AG08396 (cell line): ENCODE measurements around the gene TAGLN3.
A peak's percentile ranks its signal among the peaks of the same experiment; 100 is the strongest.

Experiments used
- DNase-seq: peaks from one replicate; pipeline ENCODE4 v3.0.0; 2012; ENCODE audit warnings: low spot score, mixed read lengths

Gene TAGLN3

GRCh38 chr3:111998636-111999483, at the start of gene TAGLN3:
Gene TAGLN3, plus strand, starts transcription at chr3:111998922. Its CDS starts 501 bp downstream, at chr3:111999423.
- peak; percentile 36 for DNase-seq

DNA sequence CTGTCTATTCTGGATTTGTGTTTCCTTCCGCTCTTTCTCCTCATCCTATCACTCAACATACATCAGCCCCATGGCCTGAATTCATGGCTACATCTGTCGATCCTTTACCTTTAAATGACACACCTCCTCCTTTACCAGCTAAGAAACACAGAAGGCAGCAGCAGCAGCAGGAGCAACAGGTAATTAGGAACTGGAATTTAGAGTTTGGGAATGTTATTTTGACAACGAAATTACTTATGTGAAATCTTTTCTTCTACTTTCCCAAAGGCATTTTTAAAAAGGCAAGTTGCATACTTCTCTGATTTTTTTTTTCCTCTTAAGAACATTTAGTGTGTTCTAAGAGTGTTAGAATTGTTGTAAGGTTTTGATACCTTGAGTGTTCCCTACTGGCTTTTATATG, 49.0 kb upstream of the TAGLN3 start:
- no peak for DNase-seq

- DNase-seq, result no peak
Measured at GRCh38 chr3:111951032-111951431, 47.7 kb upstream of the TAGLN3 start.

GRCh38 chr3:111952086-111952485, 46.6 kb upstream of the TAGLN3 start:
- DNase-seq, result no peak

DNA sequence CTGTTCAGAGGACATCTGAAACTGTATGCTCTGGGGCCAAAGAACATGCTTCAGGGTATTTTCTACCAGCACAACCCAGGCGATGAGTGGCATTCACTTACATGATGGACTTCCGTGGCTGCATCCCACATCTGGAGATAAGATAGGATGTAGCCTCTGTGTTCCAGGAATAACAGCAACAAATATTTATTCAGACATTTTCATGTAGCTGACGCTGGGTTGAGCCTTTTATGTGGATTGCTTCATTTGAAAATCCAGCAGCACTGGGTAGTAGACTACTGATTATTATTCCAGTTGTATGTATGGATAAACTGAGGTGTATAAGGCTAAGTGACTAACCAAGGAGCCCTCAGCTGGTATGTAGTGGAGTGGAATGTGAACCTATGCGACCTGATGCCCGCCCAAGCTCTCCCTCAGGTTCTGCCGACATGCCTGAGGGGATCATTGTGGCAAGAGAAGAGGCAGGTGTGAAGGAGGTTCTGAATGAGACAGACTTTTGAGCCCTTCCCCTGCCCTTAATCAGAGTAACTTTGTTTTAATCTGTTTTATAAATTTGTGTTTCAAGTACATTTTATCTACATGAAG, 45.8 kb upstream of the TAGLN3 start:
- no peak for DNase-seq

DNA sequence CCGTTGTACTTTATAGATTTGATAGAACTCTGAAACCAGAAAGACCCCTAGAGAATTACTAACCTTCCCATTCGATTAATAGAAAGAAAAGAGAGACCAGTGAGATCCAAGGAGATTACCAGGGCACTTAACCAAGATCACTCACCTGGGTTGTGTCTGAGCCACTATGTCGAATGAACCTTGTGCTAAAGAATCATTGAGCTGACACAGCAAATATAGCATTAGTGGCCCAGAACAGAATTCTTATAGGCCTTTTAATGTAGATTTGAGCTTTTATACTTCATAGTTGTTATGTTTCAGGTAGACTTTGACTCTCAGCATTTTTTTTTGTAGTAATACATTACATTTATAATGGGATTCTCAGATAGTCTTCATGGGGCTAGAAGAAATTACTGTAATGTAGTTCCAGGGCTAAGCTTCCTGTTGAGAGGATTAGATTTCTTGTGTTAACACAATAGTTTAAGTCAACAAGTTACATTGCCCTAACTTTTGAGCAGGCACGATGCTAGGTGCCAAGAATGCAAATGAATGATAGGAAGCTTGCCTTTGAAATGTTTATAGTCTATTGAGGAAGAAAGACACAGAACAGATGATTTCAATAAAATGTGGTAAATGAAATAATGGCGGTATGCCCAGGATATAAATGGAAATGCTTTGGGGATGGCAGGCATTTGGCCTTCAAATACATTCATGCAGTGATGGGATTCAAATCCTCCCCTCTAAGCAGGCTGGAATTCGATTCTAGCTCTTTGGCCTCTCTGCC, 44.3 kb upstream of the TAGLN3 start:
- no peak for DNase-seq

DNA sequence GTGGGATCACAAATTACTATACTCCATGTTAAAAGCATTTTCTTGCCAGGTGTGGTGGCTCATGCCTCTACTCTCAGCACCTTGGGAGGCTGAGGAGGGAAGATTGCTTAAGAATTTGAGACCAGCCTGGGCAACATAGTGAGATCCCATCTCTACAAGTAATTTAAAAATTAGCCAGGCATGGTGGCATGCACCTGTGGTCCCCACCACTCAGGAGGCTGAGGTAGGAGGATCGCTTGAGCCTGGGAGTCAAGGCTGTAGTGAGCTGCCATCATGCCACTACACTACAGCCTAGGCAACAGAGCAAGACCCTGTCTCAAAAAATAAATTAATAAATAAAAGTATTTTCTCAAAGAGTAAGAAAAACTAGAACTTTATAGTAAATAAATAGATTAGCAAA, 42.8 kb upstream of the TAGLN3 start:
- DNase-seq, result no peak

DNA sequence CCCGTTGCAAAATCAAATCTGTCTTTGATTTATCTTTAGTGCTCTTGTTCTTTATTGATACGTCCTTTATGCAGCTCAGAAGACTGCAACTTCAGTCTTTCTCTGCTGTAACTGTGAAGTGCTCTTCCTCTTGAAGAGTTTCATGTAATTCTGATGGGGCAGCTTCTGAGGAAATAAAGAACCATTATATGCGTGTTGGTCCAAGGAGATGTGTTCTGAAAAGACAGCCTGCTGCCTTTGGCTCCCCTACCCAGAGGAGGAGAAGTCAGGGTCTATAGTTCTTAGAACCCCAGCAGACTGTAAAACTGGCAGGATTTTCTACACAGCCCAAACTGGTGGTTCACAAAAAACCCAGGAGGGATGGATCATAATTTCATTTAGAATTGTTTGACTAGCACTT, 42.3 kb upstream of the TAGLN3 start:
- DNase-seq, result no peak

GRCh38 chr3:111956995-111957734, 41.6 kb upstream of the TAGLN3 start:
- no peak for DNase-seq

- no peak for DNase-seq
Measured at GRCh38 chr3:111961461-111962164, 37.1 kb upstream of the TAGLN3 start.

DNA sequence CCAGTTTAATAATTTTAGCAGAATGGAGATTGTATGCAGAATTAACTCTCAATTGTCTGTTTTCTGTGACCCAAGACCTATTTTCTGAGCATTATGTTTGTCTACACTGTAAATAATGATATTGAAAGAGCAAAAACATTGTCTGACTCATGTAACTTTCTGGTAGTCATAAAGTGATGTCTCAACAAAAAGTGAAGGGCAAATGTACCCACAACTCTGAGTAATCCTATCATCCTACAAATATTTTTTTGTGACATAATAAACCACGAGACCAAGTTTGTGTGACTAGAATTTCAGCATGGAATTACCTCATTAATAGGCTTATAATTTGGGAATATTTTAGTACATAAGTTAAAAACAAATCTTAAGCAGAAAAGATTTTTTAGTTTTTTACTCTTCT, 35.3 kb upstream of the TAGLN3 start:
- peak; percentile 25 for DNase-seq

DNA sequence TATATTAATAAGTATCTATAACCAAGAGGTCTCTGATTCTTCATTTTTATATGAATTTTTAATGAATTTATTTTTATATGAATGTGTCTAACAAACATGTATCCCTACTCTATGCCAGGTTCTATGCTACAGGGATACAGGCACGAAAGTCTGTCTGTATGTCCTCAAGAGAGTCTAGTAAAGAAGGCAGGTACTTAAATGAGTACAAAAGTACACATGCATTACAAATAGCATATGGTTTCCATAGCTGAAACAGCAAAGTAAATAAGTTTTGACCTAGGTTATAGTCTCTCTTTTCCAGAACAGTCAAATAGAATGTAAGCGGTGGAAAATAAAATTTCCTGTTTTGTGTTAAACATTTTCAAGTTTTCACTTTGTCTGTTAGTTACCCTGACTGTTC, 33.2 kb upstream of the TAGLN3 start:
- no peak for DNase-seq

- DNase-seq, result no peak
Measured at GRCh38 chr3:111967068-111967467, 31.7 kb upstream of the TAGLN3 start.

DNA sequence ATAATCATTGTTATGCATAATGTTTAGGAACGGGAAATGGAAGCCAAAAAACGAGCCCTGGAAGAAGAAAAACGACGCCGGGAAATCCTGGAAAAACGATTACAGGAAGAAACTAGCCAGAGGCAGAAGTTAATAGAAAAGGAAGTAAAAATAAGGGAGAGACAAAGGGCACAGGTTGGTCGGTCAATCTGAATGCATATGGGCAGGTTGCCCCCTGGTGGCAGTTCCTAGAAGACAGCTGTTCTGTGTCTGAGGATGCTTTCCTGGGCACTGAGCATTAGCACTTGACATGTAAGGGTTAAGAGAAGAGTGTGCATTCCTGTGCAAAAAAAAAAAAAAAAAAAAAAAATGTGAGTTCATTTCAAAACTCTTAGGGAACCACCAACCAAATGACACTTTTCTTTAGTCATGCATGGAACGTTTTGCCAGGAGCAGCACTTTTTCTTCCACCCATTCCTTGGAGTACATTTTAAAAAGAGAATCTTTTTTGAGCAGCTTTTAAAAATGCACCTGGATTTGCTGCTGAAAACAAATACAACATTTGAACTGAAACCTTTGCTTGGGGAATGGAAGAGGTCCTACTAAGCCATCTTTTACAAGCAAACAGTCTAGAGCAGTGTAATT, 31.0 kb upstream of the TAGLN3 start:
- DNase-seq, result peak; percentile 51

- DNase-seq, result no peak
Measured at GRCh38 chr3:111968319-111969054, 30.2 kb upstream of the TAGLN3 start.

DNA sequence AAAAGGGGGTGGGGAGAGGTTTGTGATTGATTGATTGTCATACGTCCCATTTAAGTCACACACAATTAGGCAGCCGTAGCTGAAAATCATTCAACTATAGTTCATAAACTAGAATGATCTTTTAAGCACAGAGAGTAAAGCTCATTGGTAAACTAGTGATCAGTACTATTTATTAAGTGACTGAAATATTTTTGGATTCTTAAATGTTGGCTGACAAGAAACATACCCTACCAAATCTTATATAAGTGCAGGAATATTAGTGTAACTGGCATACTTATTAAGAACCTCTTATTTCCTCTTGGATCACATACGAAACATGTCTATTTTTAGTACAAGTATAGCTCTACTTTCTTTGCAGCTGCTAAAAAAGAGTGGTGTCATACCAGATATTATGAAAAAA, 28.3 kb upstream of the TAGLN3 start:
- no peak for DNase-seq

DNA sequence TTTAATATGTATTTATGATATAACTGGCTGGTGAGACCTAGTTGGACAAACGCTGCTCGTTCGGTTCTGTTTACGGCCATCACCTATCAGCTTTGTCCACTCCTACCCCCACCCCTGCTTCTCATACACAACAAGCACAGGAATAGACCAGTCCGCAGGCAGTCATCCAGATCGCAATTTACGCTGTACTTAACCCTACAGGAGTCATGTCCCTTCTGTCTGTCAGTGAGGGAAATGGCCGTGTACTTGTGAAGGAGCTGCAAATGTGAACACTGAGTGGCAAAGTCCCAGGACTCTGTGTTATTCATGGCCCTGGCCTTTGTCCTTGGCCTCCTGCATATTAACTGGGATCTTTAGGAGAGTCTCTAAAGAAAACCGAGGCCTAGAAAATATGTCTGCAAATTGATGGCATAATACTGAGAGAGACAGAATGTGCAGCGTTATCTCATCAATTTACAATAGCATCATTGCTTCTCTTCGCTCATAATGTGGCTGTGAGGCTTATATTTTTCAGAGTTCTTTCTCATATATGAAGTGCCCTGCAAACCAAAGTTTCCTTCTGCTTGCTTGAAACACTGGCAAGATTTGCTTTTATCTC, 27.1 kb upstream of the TAGLN3 start:
- DNase-seq, result no peak

DNA sequence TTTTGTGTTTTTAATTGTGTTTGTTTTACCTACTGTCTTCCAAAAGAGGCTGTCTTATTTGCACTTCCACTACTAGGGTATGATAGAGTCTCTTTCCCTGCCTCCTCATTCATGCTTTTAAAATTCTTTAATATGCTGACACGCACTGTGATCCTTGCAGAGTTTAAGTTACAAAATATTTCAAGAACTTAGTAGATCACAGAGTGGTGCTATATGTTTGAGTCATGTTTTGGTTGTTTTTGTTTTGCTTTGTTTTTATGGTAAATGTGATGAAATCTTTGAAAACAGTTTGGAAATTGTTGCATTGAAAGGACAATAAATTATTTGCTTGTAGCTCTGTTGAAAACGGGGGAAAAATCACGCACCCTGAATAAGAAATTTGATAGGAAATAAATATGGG, 25.8 kb upstream of the TAGLN3 start:
- no peak for DNase-seq

- no peak for DNase-seq
Measured at GRCh38 chr3:111975131-111975530, 23.6 kb upstream of the TAGLN3 start.

DNA sequence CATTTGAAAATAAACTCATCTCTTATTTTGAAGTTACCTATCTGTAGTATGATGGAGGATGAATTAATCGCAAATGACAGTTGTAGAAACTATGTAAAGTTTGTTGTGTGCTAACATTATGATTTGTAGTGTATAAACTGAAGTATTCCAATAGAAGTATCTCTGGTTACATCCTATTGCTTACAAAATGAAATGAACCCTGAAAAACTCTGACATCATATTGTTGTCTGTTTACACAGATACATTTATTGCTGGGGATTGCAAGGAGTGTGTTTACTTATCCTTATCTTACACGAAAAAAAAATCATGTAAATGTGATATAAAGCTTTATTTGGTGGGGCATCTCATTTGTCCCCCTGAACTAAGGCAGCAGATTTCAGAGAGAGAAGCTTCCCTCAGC, 22.5 kb upstream of the TAGLN3 start:
- no peak for DNase-seq
